DND-41 (cell line): ENCODE measurements around the gene MSH4.
"Not testable (repeated sequence)": the region's sequence is repeated elsewhere in the genome, so short reads cannot be mapped to it uniquely, and the experiment has no call there.

ENCODE experiments used
- ATAC-seq: fragments of 200-7000 bp; cut with Tn5 transposase; 3 replicates; pipeline ENCODE4 v1.9.1; 2021; ENCODE audit warnings: low read depth; ENCODE audit not compliant: insufficient read depth
- DNase-seq: peaks from one replicate; pipeline ENCODE4 v3.0.0-alpha.2; 2020
- H2AFZ ChIP-seq: 2 replicates; pipeline ENCODE4 v1.6.0; 2012; ENCODE audit warnings: low read depth, low read length
- H3K27ac ChIP-seq: 2 replicates; pipeline ENCODE4 v1.5.1; 2012; ENCODE audit warnings: low read length, inconsistent platforms
- H3K27me3 ChIP-seq: fragments of 200-600 bp; sonication (generic); 2 replicates; pipeline ENCODE4 v1.6.0; 2012; ENCODE audit warnings: low read length, mild to moderate bottlenecking, inconsistent platforms; ENCODE audit not compliant: insufficient read depth, poor library complexity
- H3K36me3 ChIP-seq: 2 replicates; pipeline ENCODE4 v1.5.1; 2012; ENCODE audit warnings: low read length, inconsistent platforms; ENCODE audit not compliant: insufficient read depth
- H3K4me1 ChIP-seq: 2 replicates; pipeline ENCODE4 v1.5.1; 2012; ENCODE audit warnings: mild to moderate bottlenecking, low read length; ENCODE audit not compliant: insufficient read depth
- H3K4me2 ChIP-seq: 2 replicates; pipeline ENCODE4 v1.6.0; 2012; ENCODE audit warnings: mild to moderate bottlenecking, moderate library complexity, low read length, inconsistent platforms; ENCODE audit not compliant: insufficient read depth
- H3K4me3 ChIP-seq, 2 experiments: fragments of 200-600 bp in 1 of 2; shearing (Covaris generic) in 1 of 2; 2 replicates each; pipeline ENCODE4 v1.5.1; 2012 to 2016; ENCODE audit warnings: inconsistent platforms in 2 of 2, low read length in 2 of 2, mild to moderate bottlenecking in 2 of 2, low read depth in 1 of 2, moderate library complexity in 1 of 2
- H3K79me2 ChIP-seq: 2 replicates; pipeline ENCODE4 v1.6.0; 2012; ENCODE audit warnings: low read length, inconsistent platforms; ENCODE audit not compliant: insufficient read depth
- H3K9ac ChIP-seq: 2 replicates; pipeline ENCODE4 v1.6.0; 2012; ENCODE audit warnings: low read depth, mild to moderate bottlenecking, inconsistent platforms, low read length, moderate library complexity
- H3K9me3 ChIP-seq: 2 replicates; pipeline ENCODE4 v1.5.1; 2012; ENCODE audit warnings: low read length, moderate library complexity, mild to moderate bottlenecking, inconsistent platforms; ENCODE audit not compliant: insufficient read depth, severe bottlenecking
- H4K20me1 ChIP-seq: 2 replicates; pipeline ENCODE4 v1.6.0; 2012; ENCODE audit warnings: low read length; ENCODE audit not compliant: insufficient read depth
- EZH2 ChIP-seq: IDR thresholded peaks from 3 replicates; pipeline ENCODE4 v1.6.1; 2012; ENCODE audit warnings: borderline replicate concordance, low read depth, mild to moderate bottlenecking, moderate library complexity, low read length, inconsistent platforms; ENCODE audit not compliant: severe bottlenecking
- TF ChIP-seq, protein P1 (sequence below): IDR thresholded peaks from 2 replicates; pipeline ENCODE4 v1.5.1; 2012; ENCODE audit warnings: borderline replicate concordance, low read length, moderate library complexity, mild to moderate bottlenecking; ENCODE audit not compliant: poor library complexity, severe bottlenecking; ENCODE audit errors: extremely low read depth

Gene MSH4

DNA sequence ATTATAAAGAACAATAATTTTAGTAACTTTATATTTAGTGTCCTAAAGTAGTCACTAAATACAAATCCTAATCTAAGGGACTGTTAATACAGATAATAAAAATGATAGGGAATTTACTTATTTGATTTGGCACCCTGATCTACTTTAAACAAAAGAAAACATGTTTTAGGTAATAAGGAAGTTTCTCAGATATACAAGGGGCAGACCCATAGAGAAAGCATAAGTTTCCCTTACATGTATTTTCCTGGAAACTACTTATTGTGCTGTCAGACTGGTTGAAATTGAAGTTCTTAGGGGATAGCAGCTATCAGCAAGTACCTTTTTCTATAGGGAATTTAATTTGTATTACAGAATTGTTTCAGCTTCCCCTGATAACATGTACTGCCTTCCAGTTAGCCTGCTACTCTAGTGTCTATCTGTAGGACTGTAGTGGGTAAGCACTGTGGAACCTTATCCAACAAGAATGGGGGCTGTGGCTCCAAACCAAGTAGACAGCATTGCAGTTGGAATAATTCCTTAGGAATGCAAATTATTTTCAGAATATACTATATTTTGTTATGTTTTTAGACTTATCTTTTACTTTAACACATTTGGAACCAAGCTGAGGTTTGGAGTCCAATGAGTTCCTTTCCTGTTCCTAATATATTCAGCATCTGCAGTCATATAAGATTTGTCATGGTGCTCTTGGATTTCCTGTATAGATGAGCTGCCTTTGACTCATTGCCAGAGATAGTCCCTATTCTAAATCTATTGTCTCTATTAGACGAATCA, 14.7 kb downstream of the MSH4 start:
- ATAC-seq (no peak), DNase-seq (no peak)

DNA sequence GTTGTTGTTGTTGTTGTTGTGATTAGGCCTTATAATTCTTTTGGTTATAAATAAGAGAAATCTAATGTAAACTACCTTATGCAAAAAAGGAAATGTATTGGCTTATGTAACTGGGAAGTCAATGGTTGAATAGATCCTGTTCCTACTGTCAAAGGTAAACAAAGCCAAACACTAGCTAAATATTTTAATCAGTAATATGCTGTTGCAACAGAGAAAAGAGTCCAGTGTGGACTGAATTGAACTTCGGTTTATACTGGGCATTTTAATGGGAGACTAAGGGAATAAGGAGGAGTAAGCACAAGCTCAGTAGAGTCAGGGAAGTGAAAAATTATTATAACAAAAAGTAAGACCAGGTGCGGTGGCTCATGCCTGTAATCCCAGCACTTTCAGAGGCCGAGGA, 15.4 kb downstream of the MSH4 start:
- Histone ChIP-seq H3K36me3 (no peaks in the 10 kb centered on the region), H3K9me3 (no peaks in the 10 kb centered on the region), H3K9ac (no peak overlapping the region), H3K27ac (no peak overlapping the region), H3K79me2 (no peaks in the 10 kb centered on the region), H3K27me3 (no peaks in the 10 kb centered on the region), H3K4me2 (no peak overlapping the region), H4K20me1 (no peaks in the 10 kb centered on the region), H3K4me3 (no peak overlapping the region), H3K4me1 (no peaks in the 10 kb centered on the region), H2AFZ (no peak overlapping the region)
- ATAC-seq (no peak), DNase-seq (no peak)
- no peak for TF ChIP-seq EZH2
- TF ChIP-seq, protein P1, sequence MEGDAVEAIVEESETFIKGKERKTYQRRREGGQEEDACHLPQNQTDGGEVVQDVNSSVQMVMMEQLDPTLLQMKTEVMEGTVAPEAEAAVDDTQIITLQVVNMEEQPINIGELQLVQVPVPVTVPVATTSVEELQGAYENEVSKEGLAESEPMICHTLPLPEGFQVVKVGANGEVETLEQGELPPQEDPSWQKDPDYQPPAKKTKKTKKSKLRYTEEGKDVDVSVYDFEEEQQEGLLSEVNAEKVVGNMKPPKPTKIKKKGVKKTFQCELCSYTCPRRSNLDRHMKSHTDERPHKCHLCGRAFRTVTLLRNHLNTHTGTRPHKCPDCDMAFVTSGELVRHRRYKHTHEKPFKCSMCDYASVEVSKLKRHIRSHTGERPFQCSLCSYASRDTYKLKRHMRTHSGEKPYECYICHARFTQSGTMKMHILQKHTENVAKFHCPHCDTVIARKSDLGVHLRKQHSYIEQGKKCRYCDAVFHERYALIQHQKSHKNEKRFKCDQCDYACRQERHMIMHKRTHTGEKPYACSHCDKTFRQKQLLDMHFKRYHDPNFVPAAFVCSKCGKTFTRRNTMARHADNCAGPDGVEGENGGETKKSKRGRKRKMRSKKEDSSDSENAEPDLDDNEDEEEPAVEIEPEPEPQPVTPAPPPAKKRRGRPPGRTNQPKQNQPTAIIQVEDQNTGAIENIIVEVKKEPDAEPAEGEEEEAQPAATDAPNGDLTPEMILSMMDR: no peak

More for the DNA sequence above, 14.7 kb downstream of the MSH4 start:
- H4K20me1 ChIP-seq: no peaks in the 10 kb centered on the region
- no peak overlapping the region for H2AFZ ChIP-seq
- H3K36me3 ChIP-seq: no peaks in the 10 kb centered on the region
- no peak overlapping the region for H3K4me3 ChIP-seq
- TF ChIP-seq, protein P1: no peak
- no peak for TF ChIP-seq EZH2
- no peaks in the 10 kb centered on the region for H3K27me3 ChIP-seq
- no peaks in the 10 kb centered on the region for H3K79me2 ChIP-seq
- H3K4me2 ChIP-seq: no peak overlapping the region
- no peak overlapping the region for H3K9ac ChIP-seq
- no peaks in the 10 kb centered on the region for H3K9me3 ChIP-seq
- H3K27ac ChIP-seq: no peak overlapping the region
- H3K4me1 ChIP-seq: no peaks in the 10 kb centered on the region

DNA sequence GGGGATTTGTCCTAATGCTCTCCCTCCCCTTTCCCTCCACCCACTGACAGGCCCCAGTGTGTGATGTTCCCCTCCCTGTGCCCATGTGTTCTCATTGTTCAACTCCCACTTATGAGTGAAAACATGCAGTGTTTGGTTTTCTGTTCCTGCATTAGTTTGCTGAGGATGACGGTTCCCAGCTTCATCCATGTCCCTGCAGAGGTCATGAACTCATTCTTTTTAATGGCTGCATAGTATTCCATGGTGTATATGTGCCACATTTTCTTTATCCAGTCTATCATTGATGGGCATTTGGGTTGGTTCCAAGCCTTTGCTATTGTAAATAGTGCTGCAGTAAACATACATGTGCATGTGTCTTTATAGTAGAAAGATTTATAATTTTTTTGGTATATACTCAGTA, 26.9 kb downstream of the MSH4 start:
- not testable (repeated sequence) for H4K20me1 ChIP-seq, DNase-seq, H3K27me3 ChIP-seq, H3K4me1 ChIP-seq, H3K27ac ChIP-seq, H3K36me3 ChIP-seq, H2AFZ ChIP-seq, H3K79me2 ChIP-seq, H3K9ac ChIP-seq, H3K4me3 ChIP-seq, H3K9me3 ChIP-seq, H3K4me2 ChIP-seq, ATAC-seq

DNA sequence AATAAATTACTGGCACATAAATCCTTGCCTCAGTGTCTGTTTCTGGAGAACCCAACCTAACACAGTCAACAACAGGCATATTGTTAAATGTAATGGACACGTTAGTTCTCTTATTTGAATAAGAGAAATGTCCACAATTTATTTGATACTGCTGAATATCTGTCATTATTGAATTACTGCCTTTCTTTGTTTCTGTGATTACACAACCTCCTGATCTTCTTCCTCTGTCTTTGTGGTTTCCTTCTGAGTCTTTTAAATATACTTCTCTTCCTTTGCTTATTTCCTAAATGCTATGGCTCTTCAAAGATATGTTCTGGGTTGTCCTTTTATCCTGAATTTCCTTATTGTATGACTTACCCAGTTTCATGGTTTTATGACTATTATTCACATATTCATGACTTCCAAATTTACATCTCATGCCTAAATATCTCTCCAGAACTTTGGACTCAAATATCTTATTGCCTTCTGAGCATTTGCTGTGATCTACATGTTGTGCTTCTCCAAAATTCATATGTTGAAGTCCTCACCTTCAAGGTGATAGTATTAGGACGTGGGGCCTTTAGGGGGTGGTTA, 39.9 kb downstream of the MSH4 start:
- TF ChIP-seq, protein P1: no peak
- TF ChIP-seq EZH2: no peak
- no peak overlapping the region for H3K27ac ChIP-seq
- no peak overlapping the region for H2AFZ ChIP-seq
- H3K4me2 ChIP-seq: no peak overlapping the region
- H3K9ac ChIP-seq: no peak overlapping the region
- H3K27me3 ChIP-seq: no peaks in the 10 kb centered on the region
- no peaks in the 10 kb centered on the region for H3K9me3 ChIP-seq
- no peaks in the 10 kb centered on the region for H3K36me3 ChIP-seq
- no peak overlapping the region for H3K4me3 ChIP-seq
- no peak for ATAC-seq
- no peaks in the 10 kb centered on the region for H3K79me2 ChIP-seq
- H3K4me1 ChIP-seq: no peaks in the 10 kb centered on the region
- no peaks in the 10 kb centered on the region for H4K20me1 ChIP-seq
- DNase-seq: no peak
